PC-3 (cell line): Measurements from ENCODE around the gene SSBP2. TPM values are rescaled to one million over a fixed set of nuclear protein-coding genes. Genes with fewer than 3 reads are reported as not detected.

Source experiments
- ATAC-seq: fragments of 200-7000 bp; cut with Tn5 transposase; 2 replicates; pipeline ENCODE4 v1.9.1; 2020; ENCODE audit warnings: mild to moderate bottlenecking, moderate library complexity
- BruUV-seq: library from RNA; stranded (reverse); fragments of 400-500 nt; replicated peaks from 2 replicates; lab custom pipeline; 2021; lab: Mats Ljungman, UMichigan
- CTCF ChIA-PET: fragments of 300-600 bp; sonication (Branson Sonifier 250); formaldehyde crosslinking; loops from one replicate; lab custom pipeline; 2022; ENCODE audit warnings: antibody characterized with exemption; lab: Charles Lee
- POLR2A ChIA-PET: fragments of 300-600 bp; sonication (Branson Sonifier 250); formaldehyde crosslinking; loops from one replicate; lab custom pipeline; 2022; ENCODE audit warnings: antibody characterized with exemption; ENCODE audit not compliant: unreplicated experiment; lab: Charles Lee
- DNase-seq: peaks from one replicate; pipeline ENCODE4 v3.0.0-alpha.2; 2015
- H2AFZ ChIP-seq: fragments of 300-600 bp; sonication (generic); 2 replicates; pipeline ENCODE4 v1.6.0; 2016; ENCODE audit warnings: antibody characterized with exemption, low read length
- H3F3A ChIP-seq: fragments of 300-600 bp; sonication (generic); one replicate; pipeline ENCODE4 v1.6.0; 2017; ENCODE audit warnings: antibody characterized with exemption, low read length, control low read depth, mild to moderate bottlenecking; ENCODE audit not compliant: unreplicated experiment
- H3K27ac ChIP-seq: fragments of 300-600 bp; sonication (generic); 2 replicates; pipeline ENCODE4 v1.5.1; 2016; ENCODE audit warnings: mild to moderate bottlenecking, low read length
- H3K27me3 ChIP-seq: fragments of 300-600 bp; sonication (generic); 2 replicates; pipeline ENCODE4 v1.6.1; 2016; ENCODE audit warnings: low read length, mixed read lengths
- H3K36me3 ChIP-seq: fragments of 300-600 bp; sonication (generic); 2 replicates; pipeline ENCODE4 v1.6.1; 2016; ENCODE audit warnings: low read depth, mixed run types, low read length, mixed read lengths
- H3K4me1 ChIP-seq: fragments of 300-600 bp; sonication (generic); 2 replicates; pipeline ENCODE4 v1.5.1; 2016; ENCODE audit warnings: low read length; ENCODE audit not compliant: insufficient read depth
- H3K4me2 ChIP-seq: fragments of 300-600 bp; sonication (generic); 2 replicates; pipeline ENCODE4 v1.6.0; 2016; ENCODE audit warnings: low read length
- H3K4me3 ChIP-seq: fragments of 300-600 bp; sonication (generic); 2 replicates; pipeline ENCODE4 v1.5.1; 2016; ENCODE audit warnings: mild to moderate bottlenecking, low read length, mixed read lengths
- H3K79me2 ChIP-seq: fragments of 300-600 bp; sonication (generic); 2 replicates; pipeline ENCODE4 v1.6.1; 2017; ENCODE audit warnings: low read length, mixed read lengths
- H3K9ac ChIP-seq: fragments of 300-600 bp; sonication (generic); 2 replicates; pipeline ENCODE4 v1.6.0; 2016; ENCODE audit warnings: mild to moderate bottlenecking, low read length
- H3K9me2 ChIP-seq: fragments of 300-600 bp; sonication (generic); replicated peaks from 2 replicates; pipeline ENCODE4 v1.6.1; 2016; ENCODE audit warnings: mixed run types, low read length, mixed read lengths
- H3K9me3 ChIP-seq: fragments of 300-600 bp; sonication (generic); 2 replicates; pipeline ENCODE4 v1.6.1; 2016; ENCODE audit warnings: low read length, mixed read lengths
- H4K20me1 ChIP-seq: fragments of 300-600 bp; sonication (generic); 2 replicates; pipeline ENCODE4 v1.6.1; 2016; ENCODE audit warnings: low read length, mixed read lengths
- CTCF ChIP-seq: fragments of 300-600 bp; sonication (generic); conservative IDR thresholded peaks from 2 replicates; pipeline ENCODE4 v1.5.1; 2017; ENCODE audit warnings: antibody characterized with exemption, low read depth, mild to moderate bottlenecking, low read length
- EZH2 ChIP-seq: fragments of 300-600 bp; sonication (generic); IDR thresholded peaks from one replicate; pipeline ENCODE4 v1.6.1; 2017; ENCODE audit warnings: antibody characterized with exemption, mild to moderate bottlenecking, low read length; ENCODE audit not compliant: unreplicated experiment
- EZH2phosphoT487 ChIP-seq: fragments of 300-600 bp; sonication (generic); IDR thresholded peaks from 2 replicates; pipeline ENCODE4 v1.6.1; 2018; ENCODE audit warnings: mild to moderate bottlenecking, antibody characterized with exemption, low read length, borderline replicate concordance
- intact Hi-C: fragments of 100-400 bp; cut with micrococcal nuclease; formaldehyde crosslinking; loops from 2 replicates; pipeline ENCODE4 v1.9.0; 2023
- total RNA-seq: library from RNA; depleted of rRNA; stranded (reverse); fragments of >200 nt; gene quantifications from 2 replicates; pipeline ENCODE4 v1.2.3, GENCODE V29; 2014

SSBP2 gene
- total RNA-seq, 1 experiment from 2014 or later = 5.8 TPM

- DNase-seq (no peak), ATAC-seq (no peak)
- no peak overlapping the region for H3K27ac ChIP-seq
- H2AFZ ChIP-seq = no peak overlapping the region
- intact Hi-C loops = no loop called here
- H3K27me3 ChIP-seq = no peaks in the 10 kb centered on the region
- H3K9me3 ChIP-seq = no peaks in the 10 kb centered on the region
- no peaks in the 10 kb centered on the region for H3K79me2 ChIP-seq
- no peak overlapping the region for H3K9ac ChIP-seq
- ChIA-PET POLR2A (no interaction called here), CTCF (no interaction called here)
- no peak overlapping the region for H3K4me2 ChIP-seq
- no TSS peak for BruUV-seq
- H3K4me3 ChIP-seq = no peak overlapping the region
- H3F3A ChIP-seq = no peaks in the 10 kb centered on the region
- no peak for TF ChIP-seq EZH2phosphoT487
- no peak for TF ChIP-seq CTCF
- no peak for TF ChIP-seq EZH2
- no peaks in the 10 kb centered on the region for H3K36me3 ChIP-seq
- H3K9me2 ChIP-seq = no peaks in the 10 kb centered on the region
- H3K4me1 ChIP-seq = no peaks in the 10 kb centered on the region
- no peaks in the 10 kb centered on the region for H4K20me1 ChIP-seq
These were observed 118.2 kb downstream of the SSBP2 start for GRCh38 chr5:81632679-81633078.

GRCh38 chr5:81631621-81632020, 119.3 kb downstream of the SSBP2 start:
- no peak overlapping the region for H3K4me3 ChIP-seq
- H3K27me3 ChIP-seq = no peaks in the 10 kb centered on the region
- H3K4me2 ChIP-seq = no peak overlapping the region
- no peaks in the 10 kb centered on the region for H3F3A ChIP-seq
- ChIA-PET CTCF (no interaction called here), POLR2A (no interaction called here)
- no peaks in the 10 kb centered on the region for H3K79me2 ChIP-seq
- H3K9me3 ChIP-seq = no peaks in the 10 kb centered on the region
- H3K36me3 ChIP-seq = no peaks in the 10 kb centered on the region
- BruUV-seq = no TSS peak
- H2AFZ ChIP-seq = no peak overlapping the region
- H3K27ac ChIP-seq = no peak overlapping the region
- H3K9ac ChIP-seq = no peak overlapping the region
- peaks cover 8% of the 10 kb centered on the region for H3K4me1 ChIP-seq
- H4K20me1 ChIP-seq = no peaks in the 10 kb centered on the region
- no peaks in the 10 kb centered on the region for H3K9me2 ChIP-seq
- DNase-seq (no peak), ATAC-seq (no peak)
- intact Hi-C loops = no loop called here
- no peak for TF ChIP-seq EZH2
- TF ChIP-seq EZH2phosphoT487 = no peak
- TF ChIP-seq CTCF = no peak

GRCh38 chr5:81631124-81631523, 119.8 kb downstream of the SSBP2 start:
- ATAC-seq (no peak), DNase-seq (no peak)
- no peaks in the 10 kb centered on the region for H3F3A ChIP-seq
- no peaks in the 10 kb centered on the region for H3K9me3 ChIP-seq
- TF ChIP-seq EZH2 (no peak), CTCF (no peak)
- H3K9me2 ChIP-seq = no peaks in the 10 kb centered on the region
- H3K27ac ChIP-seq = no peak overlapping the region
- H3K4me3 ChIP-seq = no peak overlapping the region
- H3K36me3 ChIP-seq = no peaks in the 10 kb centered on the region
- H2AFZ ChIP-seq = no peak overlapping the region
- POLR2A ChIA-PET = no interaction called here
- no peaks in the 10 kb centered on the region for H3K27me3 ChIP-seq
- H3K9ac ChIP-seq = no peak overlapping the region
- intact Hi-C loops = no loop called here
- no peaks in the 10 kb centered on the region for H3K79me2 ChIP-seq
- H4K20me1 ChIP-seq = no peaks in the 10 kb centered on the region
- no peak overlapping the region for H3K4me2 ChIP-seq
- no TSS peak for BruUV-seq
- H3K4me1 ChIP-seq = peaks cover 13% of the 10 kb centered on the region
- CTCF ChIA-PET = no interaction called here
